Ovary (tissue), 9 donors: ENCODE results near the gene MT1H. TPM values are rescaled to one million over a fixed set of nuclear protein-coding genes. Genes with fewer than 3 reads are reported as not detected.

Experiments
- DNase-seq, 5 donors: peaks; one replicate each; pipeline ENCODE4 v3.0.0-alpha.2; 2019 to 2020
- H3K27ac ChIP-seq, 2 donors: fragments of 200-600 bp; one replicate each; pipeline versions ENCODE4 v1.5.1 to v1.8.0; 2019 to 2022
- H3K27me3 ChIP-seq: fragments of 200-600 bp; one replicate; pipeline ENCODE4 v1.8.0; 2022
- H3K36me3 ChIP-seq: fragments of 200-600 bp; sonication (generic); one replicate; pipeline ENCODE4 v1.5.1; 2019
- H3K4me1 ChIP-seq: one replicate; pipeline ENCODE4 v1.8.1; 2013; ENCODE audit warnings: mild to moderate bottlenecking, moderate library complexity; ENCODE audit not compliant: insufficient read depth
- H3K4me3 ChIP-seq: fragments of 200-600 bp; sonication (generic); one replicate; pipeline ENCODE4 v1.5.1; 2017
- H3K9me3 ChIP-seq, 2 donors: fragments of 200-600 bp in 1 of 2; sonication (generic) in 1 of 2; one replicate each; pipeline versions ENCODE4 v1.5.1 to v1.8.1; 2013 to 2019; ENCODE audit warnings: mild to moderate bottlenecking in 1 of 2, moderate library complexity in 1 of 2
- EP300 ChIP-seq: sonication (generic); formaldehyde crosslinking; IDR thresholded peaks from one replicate; pipeline ENCODE4 v1.6.1; 2017; ENCODE audit warnings: antibody characterized with exemption
- POLR2A ChIP-seq: fragments of 450-650 bp; IDR thresholded peaks from one replicate; pipeline ENCODE4 v1.6.1; 2017; ENCODE audit warnings: antibody characterized with exemption, mild to moderate bottlenecking, moderate library complexity
- WGBS, 3 donors: extraction: QIAGEN DNeasy Blood & Tissue Kit in 1 of 3; methylation state at CpG; one replicate each; pipeline versions ENCODE4 v1.1.5 to v1.1.7; 2013 to 2017; 5-methylcytosine and 5-hydroxymethylcytosine counted together
- intact Hi-C, 4 donors: fragments of 100-400 bp; cut with DNase I; formaldehyde crosslinking; loops; one replicate each; pipeline versions ENCODE4 v1.11.0 to v1.15.1; 2022 to 2023
- polyA plus RNA-seq, 2 donors: library from polyadenylated mRNA; stranded (reverse); fragments of 200-250 nt in 1 of 2; fragments of 350-450 nt in 1 of 2; fragmentation: Illumina TruSeq in 1 of 2; extraction: RNeasy Lipid Tissue Mini Kit (QIAGEN cat#74804) in 1 of 2; gene quantifications; one replicate each; pipeline ENCODE4 v1.2.3, GENCODE V29; 2013 to 2014
- total RNA-seq, 7 donors: library from RNA; depleted of rRNA in 2 of 7; stranded (reverse); fragments of >200 nt in 2 of 7; fragmentation: NEBNext Ultra II Directional in 3 of 7; extraction: Animal tissue kit (Norgen Biotek cat#: 25700) in 3 of 7; gene quantifications; one replicate each; pipeline versions ENCODE4 v1.1.0 to v1.2.4, GENCODE V29; 2016 to 2023
- TF ChIP-seq, protein P1 (sequence below), 3 donors: fragments of 450-650 bp in 2 of 3; fragments of 200-600 bp in 1 of 3; IDR thresholded peaks; one replicate each; pipeline versions ENCODE4 v1.5.1 to v1.8.0; 2016 to 2022; ENCODE audit warnings: antibody characterized with exemption in 3 of 3, mild to moderate bottlenecking in 1 of 3
- donor health status: DM: no; HTN: no; CAD: no; lungs with moderate emphysema.
- donor health status: DM: no; HTN: no; CAD: no.
- donor health status: Bipolar disorder and iron deficiency.
- donor health status: DM: yes; HTN: yes; CAD: no.
- donor health status: DM: no; HTN: no; CAD: no.
- donor health status: DM: yes; HTN: yes; CAD: no.

Gene MT1H
- total and polyA plus RNA-seq, 9 donors: 0.79 TPM; not detected in 8

- intact Hi-C loops: no loop called here
- Histone ChIP-seq H3K36me3 (no peaks in the 10 kb centered on the region), H3K4me3 (no peak overlapping the region), H3K9me3 (no peaks in the 10 kb centered on the region), H3K27ac (no peak overlapping the region), H3K4me1 (no peaks in the 10 kb centered on the region), H3K27me3 (no peaks in the 10 kb centered on the region)
- WGBS, 3 donors: 73 to 89% (median 89%) methylated on average over 3 of the region's 3 CpGs
- no peak for TF ChIP-seq EP300
- TF ChIP-seq, protein P1, sequence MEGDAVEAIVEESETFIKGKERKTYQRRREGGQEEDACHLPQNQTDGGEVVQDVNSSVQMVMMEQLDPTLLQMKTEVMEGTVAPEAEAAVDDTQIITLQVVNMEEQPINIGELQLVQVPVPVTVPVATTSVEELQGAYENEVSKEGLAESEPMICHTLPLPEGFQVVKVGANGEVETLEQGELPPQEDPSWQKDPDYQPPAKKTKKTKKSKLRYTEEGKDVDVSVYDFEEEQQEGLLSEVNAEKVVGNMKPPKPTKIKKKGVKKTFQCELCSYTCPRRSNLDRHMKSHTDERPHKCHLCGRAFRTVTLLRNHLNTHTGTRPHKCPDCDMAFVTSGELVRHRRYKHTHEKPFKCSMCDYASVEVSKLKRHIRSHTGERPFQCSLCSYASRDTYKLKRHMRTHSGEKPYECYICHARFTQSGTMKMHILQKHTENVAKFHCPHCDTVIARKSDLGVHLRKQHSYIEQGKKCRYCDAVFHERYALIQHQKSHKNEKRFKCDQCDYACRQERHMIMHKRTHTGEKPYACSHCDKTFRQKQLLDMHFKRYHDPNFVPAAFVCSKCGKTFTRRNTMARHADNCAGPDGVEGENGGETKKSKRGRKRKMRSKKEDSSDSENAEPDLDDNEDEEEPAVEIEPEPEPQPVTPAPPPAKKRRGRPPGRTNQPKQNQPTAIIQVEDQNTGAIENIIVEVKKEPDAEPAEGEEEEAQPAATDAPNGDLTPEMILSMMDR (IDR thresholded peaks at IDR 0.05): no peak
- no peak for TF ChIP-seq POLR2A
- no peak for DNase-seq
These were observed 40.6 kb downstream of the MT1H start for GRCh38 chr16:56710181-56710737.

GRCh38 chr16:56711862-56712261 is 42.2 kb downstream of the MT1H start:
- Histone ChIP-seq H3K27me3 (no peaks in the 10 kb centered on the region), H3K4me1 (no peaks in the 10 kb centered on the region), H3K27ac (no peak overlapping the region), H3K4me3 (no peak overlapping the region), H3K36me3 (no peaks in the 10 kb centered on the region), H3K9me3 (no peaks in the 10 kb centered on the region)
- TF ChIP-seq POLR2A (no peak), EP300 (no peak)
- TF ChIP-seq, protein P1 (IDR thresholded peaks at IDR 0.05): no peak
- intact Hi-C loops: no loop called here
- no peak for DNase-seq
- WGBS, 3 donors: 86 to 91% (median 87%) methylated on average over 2 of the region's 2 CpGs

DNA sequence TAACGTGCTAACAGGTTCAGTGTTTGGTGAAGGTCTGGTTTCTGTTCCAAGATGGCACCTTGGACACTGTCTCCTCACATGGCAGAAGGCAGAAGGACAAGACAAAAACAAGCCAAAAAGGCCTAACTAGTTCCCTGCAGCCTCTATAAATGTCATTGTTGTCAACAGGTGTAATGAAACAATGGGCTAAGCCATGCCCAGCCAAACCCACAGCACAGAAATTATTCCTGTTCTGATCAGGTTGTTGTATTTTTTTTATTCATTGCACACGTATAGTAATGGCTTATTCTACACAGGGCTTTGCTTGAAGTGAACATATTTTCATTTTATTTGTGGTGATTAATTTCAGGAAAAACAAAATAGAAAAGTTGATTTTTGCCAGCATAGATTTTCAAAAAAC is 44.2 kb downstream of the MT1H start:
- Histone ChIP-seq H3K9me3 (no peaks in the 10 kb centered on the region), H3K27me3 (no peaks in the 10 kb centered on the region), H3K4me1 (no peaks in the 10 kb centered on the region), H3K4me3 (no peak overlapping the region), H3K27ac (no peak overlapping the region), H3K36me3 (no peaks in the 10 kb centered on the region)
- DNase-seq: no peak
- intact Hi-C loops: no loop called here
- TF ChIP-seq POLR2A (no peak), EP300 (no peak)
- TF ChIP-seq, protein P1 (IDR thresholded peaks at IDR 0.05): no peak
- WGBS, 3 donors: 90 to 95% (median 92%) methylated on average over 2 of the region's 2 CpGs

- Histone ChIP-seq H3K36me3 (no peaks in the 10 kb centered on the region), H3K9me3 (no peaks in the 10 kb centered on the region), H3K4me1 (no peaks in the 10 kb centered on the region), H3K27me3 (no peaks in the 10 kb centered on the region), H3K4me3 (no peak overlapping the region), H3K27ac (no peak overlapping the region)
- no peak for DNase-seq
- no peak for TF ChIP-seq POLR2A
- TF ChIP-seq EP300: no peak
- TF ChIP-seq, protein P1 (IDR thresholded peaks at IDR 0.05): no peak
- 81 to 82% (median 81%) methylated on average over 4 of the region's 4 CpGs for WGBS, 3 donors
- intact Hi-C loops: no loop called here
These were observed 45.5 kb downstream of the MT1H start for GRCh38 chr16:56715126-56715525.
